Left ventricle myocardium inferior (tissue), 1 donor: ENCODE results near the gene PKN3. TPM values are rescaled to one million over a fixed set of nuclear protein-coding genes. Genes with fewer than 3 reads are reported as not detected.

ENCODE experiments used
- DNase-seq: peaks from one replicate; pipeline ENCODE4 v3.0.0-alpha.2; 2020
- H3K27ac ChIP-seq: fragments of 200-600 bp; replicated peaks from 2 replicates; pipeline ENCODE4 v1.8.0; 2021
- H3K27me3 ChIP-seq: fragments of 200-600 bp; 2 replicates; pipeline ENCODE4 v1.8.0; 2021; ENCODE audit warnings: low read depth
- H3K36me3 ChIP-seq: fragments of 200-600 bp; 2 replicates; pipeline ENCODE4 v1.8.0; 2021
- H3K4me1 ChIP-seq: fragments of 200-600 bp; 2 replicates; pipeline ENCODE4 v1.8.0; 2021
- H3K4me3 ChIP-seq: fragments of 200-600 bp; 2 replicates; pipeline ENCODE4 v1.8.0; 2021; ENCODE audit warnings: mild to moderate bottlenecking, moderate library complexity
- H3K9me3 ChIP-seq: fragments of 200-600 bp; replicated peaks from 2 replicates; pipeline ENCODE4 v1.8.0; 2021
- CTCF ChIP-seq: fragments of 200-600 bp; IDR thresholded peaks from 2 replicates; pipeline ENCODE4 v1.8.0; 2021; ENCODE audit warnings: antibody characterized with exemption, mild to moderate bottlenecking, borderline replicate concordance
- intact Hi-C: fragments of 100-400 bp; cut with micrococcal nuclease; formaldehyde crosslinking; loops from one replicate; pipeline ENCODE4 v1.11.0; 2022
- total RNA-seq: library from RNA; stranded (reverse); fragmentation: NEBNext Ultra II Directional; extraction: Animal tissue kit (Norgen Biotek cat#: 25700); gene quantifications from one replicate; pipeline ENCODE4 v1.2.1, GENCODE V29; 2021
- donor health status: DM: no; HTN: yes; CAD: no; lungs with severe emphysema.

Gene PKN3
- total RNA-seq, 1 donor from 2014 or later = 6.3 TPM

- DNase-seq = peak; percentile 60
- peak overlapping the region; percentile 32 for H3K27ac ChIP-seq
- intact Hi-C loops = no loop called here
- H3K4me1 ChIP-seq = peaks cover 3% of the 10 kb centered on the region
- H3K4me3 ChIP-seq = no peak overlapping the region
- peak; percentile 68 for TF ChIP-seq CTCF
- H3K27me3 ChIP-seq = no peaks in the 10 kb centered on the region
- no peaks in the 10 kb centered on the region for H3K9me3 ChIP-seq
- H3K36me3 ChIP-seq = peaks cover 53% of the 10 kb centered on the region
Measured at GRCh38 chr9:128733256-128733655, 31.0 kb downstream of the PKN3 start.

GRCh38 chr9:128735373-128735772 is 33.1 kb downstream of the PKN3 start:
- Histone ChIP-seq H3K27ac (no peak overlapping the region), H3K27me3 (no peaks in the 10 kb centered on the region), H3K36me3 (peaks cover 72% of the 10 kb centered on the region), H3K9me3 (no peaks in the 10 kb centered on the region), H3K4me3 (no peak overlapping the region), H3K4me1 (peaks cover 3% of the 10 kb centered on the region)
- no peak for DNase-seq
- intact Hi-C loops = no loop called here
- no peak for TF ChIP-seq CTCF

GRCh38 chr9:128742401-128742800 is 40.1 kb downstream of the PKN3 start:
- Histone ChIP-seq H3K36me3 (peaks cover 71% of the 10 kb centered on the region), H3K4me1 (no peaks in the 10 kb centered on the region), H3K27me3 (no peaks in the 10 kb centered on the region), H3K27ac (no peak overlapping the region), H3K4me3 (no peak overlapping the region), H3K9me3 (no peaks in the 10 kb centered on the region)
- no peak for TF ChIP-seq CTCF
- DNase-seq = no peak
- intact Hi-C loops = no loop called here

- no peak for DNase-seq
- no peaks in the 10 kb centered on the region for H3K9me3 ChIP-seq
- no peak overlapping the region for H3K4me3 ChIP-seq
- no peaks in the 10 kb centered on the region for H3K27me3 ChIP-seq
- no peak for TF ChIP-seq CTCF
- H3K36me3 ChIP-seq = peaks cover 75% of the 10 kb centered on the region
- H3K27ac ChIP-seq = no peak overlapping the region
- intact Hi-C loops = no loop called here
- H3K4me1 ChIP-seq = no peaks in the 10 kb centered on the region
Measured at GRCh38 chr9:128743421-128743820, 41.1 kb downstream of the PKN3 start.

- Histone ChIP-seq H3K4me1 (no peaks in the 10 kb centered on the region), H3K4me3 (no peak overlapping the region), H3K27me3 (no peaks in the 10 kb centered on the region), H3K36me3 (peaks cover 62% of the 10 kb centered on the region), H3K27ac (no peak overlapping the region), H3K9me3 (no peaks in the 10 kb centered on the region)
- no peak for TF ChIP-seq CTCF
- intact Hi-C loops = no loop called here
- no peak for DNase-seq
Measured at GRCh38 chr9:128747241-128747640, 44.9 kb downstream of the PKN3 start.

GRCh38 chr9:128750926-128751595 is 48.8 kb downstream of the PKN3 start:
- no peak for DNase-seq
- Histone ChIP-seq H3K27me3 (no peaks in the 10 kb centered on the region), H3K4me3 (no peak overlapping the region), H3K9me3 (no peaks in the 10 kb centered on the region), H3K27ac (no peak overlapping the region), H3K4me1 (no peaks in the 10 kb centered on the region), H3K36me3 (peaks cover 75% of the 10 kb centered on the region)
- no peak for TF ChIP-seq CTCF
- intact Hi-C loops = no loop called here
